Measurements from ENCODE around the gene RAVER2. TPM values are rescaled to one million over a fixed set of nuclear protein-coding genes. Genes with fewer than 3 reads are reported as not detected.
A peak's percentile ranks its signal among the peaks of the same experiment; 100 is the strongest.

RAVER2 gene
- total and polyA plus RNA-seq, 2 experiments from 2014 or later = 0.63 to 2.4 TPM

- H3K36me3 ChIP-seq (ENCODE audit: low read depth) = peaks cover 26% of the 10 kb centered on the region
- H3K4me1 ChIP-seq (ENCODE audit: insufficient read depth) = peaks cover 12% of the 10 kb centered on the region
- DNase-seq = no peak
- WGBS, 2 experiments (ENCODE audit: low coverage in 1 of 2, low lambda C conversion rate in 2 of 2, missing lambda C conversion rate in 2 of 2) = 59 to 60% methylated on average over 5 of the region's 5 CpGs
- no peak overlapping the region for H3K9ac ChIP-seq
- H3F3A ChIP-seq (ENCODE audit: insufficient read depth) = peaks cover 8% of the 10 kb centered on the region
- TF ChIP-seq EZH2phosphoT487 (IDR thresholded peaks at IDR 0.05; ENCODE audit: insufficient read depth, low read depth) (no peak), EZH2 (IDR thresholded peaks at IDR 0.05; ENCODE audit: insufficient read depth, poor library complexity, severe bottlenecking) (no peak)
- no peak overlapping the region for H3K4me2 ChIP-seq (ENCODE audit: unreplicated experiment)
- in situ Hi-C loops (cut with MboI) = no loop called here
- H3K27me3 ChIP-seq (replicated peaks; ENCODE audit: insufficient read depth) = no peaks in the 10 kb centered on the region
- H4K20me1 ChIP-seq (ENCODE audit: insufficient read depth) = no peaks in the 10 kb centered on the region
- H3K27ac ChIP-seq = no peak overlapping the region
- no peak overlapping the region for H2AFZ ChIP-seq
- H3K9me3 ChIP-seq (ENCODE audit: low read depth) = no peaks in the 10 kb centered on the region
- H3K9me2 ChIP-seq (ENCODE audit: insufficient read depth) = no peaks in the 10 kb centered on the region
- H3K4me3 ChIP-seq = no peak overlapping the region
- no peaks in the 10 kb centered on the region for H3K79me2 ChIP-seq (ENCODE audit: insufficient read depth)
Observed at GRCh38 chr1:64830030-64830651, 85.3 kb downstream of the RAVER2 start.

DNA sequence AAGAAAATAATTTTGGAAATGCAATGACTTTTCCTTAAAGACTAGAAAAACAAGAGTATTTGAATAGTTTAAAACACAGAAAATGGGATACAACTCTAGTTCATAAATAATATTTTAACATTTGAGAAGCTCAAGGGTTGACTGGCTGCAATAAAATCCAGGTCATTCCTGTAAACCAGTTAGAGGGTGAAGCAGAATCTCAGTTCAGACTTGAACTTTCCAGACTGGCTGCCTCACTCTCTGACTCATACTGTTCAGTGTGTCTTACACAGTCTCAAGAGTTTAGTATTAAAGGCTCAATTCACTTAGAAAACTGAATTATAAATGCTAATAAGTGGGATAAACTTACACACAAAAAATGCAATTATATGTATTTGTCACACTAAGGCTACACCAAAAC is 89.9 kb downstream of the RAVER2 start:
- in situ Hi-C loops (cut with MboI) = no loop called here
- Histone ChIP-seq H2AFZ (no peak overlapping the region), H3K9me3 (ENCODE audit: low read depth) (no peaks in the 10 kb centered on the region), H3K9me2 (ENCODE audit: insufficient read depth) (no peaks in the 10 kb centered on the region), H3K4me3 (no peak overlapping the region), H3K27me3 (replicated peaks; ENCODE audit: insufficient read depth) (no peaks in the 10 kb centered on the region), H3K36me3 (ENCODE audit: low read depth) (peaks cover 54% of the 10 kb centered on the region), H3K4me2 (ENCODE audit: unreplicated experiment) (no peak overlapping the region), H3F3A (ENCODE audit: insufficient read depth) (peaks cover 24% of the 10 kb centered on the region), H3K9ac (no peak overlapping the region), H3K27ac (peak overlapping the region; percentile 55), H3K79me2 (ENCODE audit: insufficient read depth) (no peaks in the 10 kb centered on the region), H4K20me1 (ENCODE audit: insufficient read depth) (no peaks in the 10 kb centered on the region), H3K4me1 (ENCODE audit: insufficient read depth) (peaks cover 14% of the 10 kb centered on the region)
- TF ChIP-seq EZH2phosphoT487 (IDR thresholded peaks at IDR 0.05; ENCODE audit: insufficient read depth, low read depth) (no peak), EZH2 (IDR thresholded peaks at IDR 0.05; ENCODE audit: insufficient read depth, poor library complexity, severe bottlenecking) (no peak)
- peak; percentile 86 for DNase-seq

GRCh38 chr1:64836802-64837201 is 91.9 kb downstream of the RAVER2 start:
- no peaks in the 10 kb centered on the region for H4K20me1 ChIP-seq (ENCODE audit: insufficient read depth)
- no peaks in the 10 kb centered on the region for H3K9me2 ChIP-seq (ENCODE audit: insufficient read depth)
- H2AFZ ChIP-seq = no peak overlapping the region
- no peaks in the 10 kb centered on the region for H3K79me2 ChIP-seq (ENCODE audit: insufficient read depth)
- no peak overlapping the region for H3K27ac ChIP-seq
- no peaks in the 10 kb centered on the region for H3K9me3 ChIP-seq (ENCODE audit: low read depth)
- H3F3A ChIP-seq (ENCODE audit: insufficient read depth) = peaks cover 20% of the 10 kb centered on the region
- DNase-seq = no peak
- H3K27me3 ChIP-seq (replicated peaks; ENCODE audit: insufficient read depth) = no peaks in the 10 kb centered on the region
- in situ Hi-C loops (cut with MboI) = no loop called here
- peaks cover 74% of the 10 kb centered on the region for H3K36me3 ChIP-seq (ENCODE audit: low read depth)
- no peak for TF ChIP-seq EZH2phosphoT487 (IDR thresholded peaks at IDR 0.05; ENCODE audit: insufficient read depth, low read depth)
- no peak for TF ChIP-seq EZH2 (IDR thresholded peaks at IDR 0.05; ENCODE audit: insufficient read depth, poor library complexity, severe bottlenecking)
- H3K9ac ChIP-seq = no peak overlapping the region
- H3K4me3 ChIP-seq = no peak overlapping the region
- H3K4me1 ChIP-seq (ENCODE audit: insufficient read depth) = peaks cover 16% of the 10 kb centered on the region
- 90 to 92% methylated on average over 8 of the region's 8 CpGs for WGBS, 2 experiments (ENCODE audit: low coverage in 1 of 2, low lambda C conversion rate in 2 of 2, missing lambda C conversion rate in 2 of 2)
- H3K4me2 ChIP-seq (ENCODE audit: unreplicated experiment) = no peak overlapping the region

- Histone ChIP-seq H4K20me1 (ENCODE audit: insufficient read depth) (no peaks in the 10 kb centered on the region), H3K9me2 (ENCODE audit: insufficient read depth) (no peaks in the 10 kb centered on the region), H3K79me2 (ENCODE audit: insufficient read depth) (no peaks in the 10 kb centered on the region), H3K36me3 (ENCODE audit: low read depth) (peaks cover 66% of the 10 kb centered on the region), H3K27me3 (replicated peaks; ENCODE audit: insufficient read depth) (no peaks in the 10 kb centered on the region), H3K4me2 (ENCODE audit: unreplicated experiment) (no peak overlapping the region), H3K9me3 (ENCODE audit: low read depth) (no peaks in the 10 kb centered on the region), H3F3A (ENCODE audit: insufficient read depth) (peaks cover 20% of the 10 kb centered on the region), H3K4me3 (no peak overlapping the region), H2AFZ (no peak overlapping the region), H3K4me1 (ENCODE audit: insufficient read depth) (peaks cover 20% of the 10 kb centered on the region), H3K9ac (no peak overlapping the region), H3K27ac (no peak overlapping the region)
- TF ChIP-seq EZH2 (IDR thresholded peaks at IDR 0.05; ENCODE audit: insufficient read depth, poor library complexity, severe bottlenecking) (no peak), EZH2phosphoT487 (IDR thresholded peaks at IDR 0.05; ENCODE audit: insufficient read depth, low read depth) (no peak)
- in situ Hi-C loops (cut with MboI) = no loop called here
- no peak for DNase-seq
- 92 to 96% methylated on average over 7 of the region's 7 CpGs for WGBS, 2 experiments (ENCODE audit: low coverage in 1 of 2, low lambda C conversion rate in 2 of 2, missing lambda C conversion rate in 2 of 2)
Observed at GRCh38 chr1:64838486-64838885, 93.6 kb downstream of the RAVER2 start.

GRCh38 chr1:64839261-64839660 is 94.4 kb downstream of the RAVER2 start:
- no peaks in the 10 kb centered on the region for H3K79me2 ChIP-seq (ENCODE audit: insufficient read depth)
- H3K4me2 ChIP-seq (ENCODE audit: unreplicated experiment) = no peak overlapping the region
- no peak overlapping the region for H2AFZ ChIP-seq
- H3K9ac ChIP-seq = no peak overlapping the region
- TF ChIP-seq EZH2 (IDR thresholded peaks at IDR 0.05; ENCODE audit: insufficient read depth, poor library complexity, severe bottlenecking) (no peak), EZH2phosphoT487 (IDR thresholded peaks at IDR 0.05; ENCODE audit: insufficient read depth, low read depth) (no peak)
- H3K4me3 ChIP-seq = no peak overlapping the region
- H3K9me3 ChIP-seq (ENCODE audit: low read depth) = no peaks in the 10 kb centered on the region
- no peaks in the 10 kb centered on the region for H3K27me3 ChIP-seq (replicated peaks; ENCODE audit: insufficient read depth)
- H3K27ac ChIP-seq = no peak overlapping the region
- DNase-seq = no peak
- no peaks in the 10 kb centered on the region for H4K20me1 ChIP-seq (ENCODE audit: insufficient read depth)
- H3F3A ChIP-seq (ENCODE audit: insufficient read depth) = peaks cover 20% of the 10 kb centered on the region
- H3K36me3 ChIP-seq (ENCODE audit: low read depth) = peaks cover 66% of the 10 kb centered on the region
- H3K4me1 ChIP-seq (ENCODE audit: insufficient read depth) = peaks cover 17% of the 10 kb centered on the region
- WGBS, 2 experiments (ENCODE audit: low coverage in 1 of 2, low lambda C conversion rate in 2 of 2, missing lambda C conversion rate in 2 of 2) = 93 to 96% methylated on average over 5 of the region's 5 CpGs
- in situ Hi-C loops (cut with MboI) = no loop called here
- H3K9me2 ChIP-seq (ENCODE audit: insufficient read depth) = no peaks in the 10 kb centered on the region

Data from GM23248 (cell line).